SKM-1 (cell line): Measurements from ENCODE around the gene KCNA1.
"Not testable (repeated sequence)": the region's sequence is repeated elsewhere in the genome, so short reads cannot be mapped to it uniquely, and the experiment has no call there.

ENCODE experiments used
- DNase-seq: peaks from one replicate; lab custom pipeline; 2025; ENCODE audit not compliant: unreplicated experiment; lab: John Stamatoyannopoulos, UW

Gene KCNA1

DNA sequence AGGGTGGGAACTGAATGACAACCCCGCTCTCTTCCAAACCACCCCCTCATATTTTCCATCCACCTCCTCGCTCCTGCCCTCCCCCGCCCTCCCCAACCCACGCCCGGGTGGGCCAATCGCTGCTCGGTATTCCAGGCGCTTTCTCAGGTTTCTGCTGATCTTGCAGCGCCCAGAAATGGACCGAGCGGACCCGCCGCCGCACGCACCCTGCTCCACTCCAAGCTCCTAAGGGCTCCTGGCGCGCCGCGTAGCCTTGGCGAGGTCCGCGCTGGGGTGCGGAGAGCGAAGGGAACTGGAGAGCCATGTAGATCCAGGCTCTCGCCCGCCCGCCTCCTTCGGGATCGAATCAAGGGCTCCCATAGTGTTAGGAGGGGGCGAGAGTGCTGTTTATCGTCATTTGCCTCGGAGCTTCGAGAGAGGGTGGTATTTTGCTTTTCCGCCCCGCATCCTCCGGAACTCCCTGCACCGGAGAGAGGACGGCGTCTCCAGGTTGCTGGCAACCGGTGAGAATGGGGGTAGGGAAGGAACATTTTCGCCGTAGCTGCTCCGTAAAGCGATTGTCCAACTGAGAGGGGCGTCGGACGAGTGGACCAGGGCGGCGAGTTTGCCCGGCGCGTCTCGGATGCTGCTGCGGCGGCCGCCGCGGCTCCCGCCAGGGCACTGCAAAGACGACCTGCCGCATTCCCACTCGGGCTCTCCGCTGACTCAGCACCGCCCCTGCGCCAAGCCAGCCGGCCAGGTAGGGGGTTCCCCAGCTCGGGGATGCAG, at the start of gene KCNA1:
Gene KCNA1 (plus strand): TSS at position 172 of the 768 bp plus-strand sequence. CDS start 1,474 bp downstream, outside the sequence.
- DNase-seq: no peak

DNA sequence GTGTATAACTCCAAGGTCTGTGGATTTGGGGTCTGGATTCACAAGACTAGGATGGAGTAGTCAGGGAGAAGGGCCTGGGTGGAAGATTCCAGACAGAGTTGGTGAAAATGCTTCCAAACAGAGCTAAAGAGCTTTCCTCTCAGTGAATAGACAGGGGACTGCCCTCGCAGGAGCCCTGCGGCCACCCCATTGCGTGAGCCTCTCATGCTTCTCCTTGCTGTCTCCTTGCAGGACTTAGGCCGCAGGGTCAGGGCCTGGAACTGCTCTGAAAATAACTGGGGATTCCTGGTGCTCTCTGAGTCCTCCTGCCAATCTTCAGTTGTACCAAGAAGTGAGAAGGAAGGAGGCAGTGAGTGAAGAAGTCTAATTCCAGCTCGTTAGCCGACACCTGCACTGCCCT, 49.0 kb upstream of the KCNA1 start:
- DNase-seq: no peak

DNA sequence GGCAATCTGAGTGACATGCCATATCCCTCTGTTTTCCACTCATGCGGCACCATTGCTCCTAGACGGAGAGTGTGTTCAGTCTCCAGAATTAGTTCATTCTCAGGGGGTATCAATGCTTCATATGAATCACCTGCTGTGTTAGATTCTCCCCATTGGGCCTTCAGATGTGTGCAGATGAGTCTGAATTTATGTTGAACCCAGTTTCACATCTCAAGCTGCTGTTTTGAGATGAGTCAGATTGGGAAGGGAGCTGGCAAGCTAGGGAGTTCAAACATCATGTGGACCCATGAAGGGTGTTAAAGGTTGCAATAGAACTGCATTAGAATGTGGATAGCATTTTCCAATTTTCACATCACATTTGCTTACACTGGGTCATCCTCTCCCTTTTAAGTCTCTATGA, 46.9 kb upstream of the KCNA1 start:
- DNase-seq: no peak

DNA sequence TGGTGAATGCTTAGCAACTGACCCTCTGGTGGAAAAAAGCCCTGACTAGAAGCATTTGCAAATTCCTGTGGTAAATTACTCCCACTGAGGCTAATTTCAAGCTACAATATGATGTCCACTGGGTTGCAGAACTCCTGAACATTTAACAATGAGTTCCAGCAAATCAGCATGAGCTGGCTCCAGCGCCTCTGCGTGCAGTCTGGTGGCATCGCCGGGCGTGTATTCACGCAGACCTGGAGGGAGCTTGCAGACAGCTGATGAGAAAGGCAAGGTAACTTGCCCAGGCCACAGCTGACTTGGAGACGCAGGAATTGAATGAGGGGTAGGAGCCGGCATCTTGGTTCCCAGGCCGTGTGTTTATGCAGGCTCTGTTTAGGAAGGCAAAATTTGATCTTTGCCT, 45.1 kb upstream of the KCNA1 start:
- DNase-seq: no peak

DNA sequence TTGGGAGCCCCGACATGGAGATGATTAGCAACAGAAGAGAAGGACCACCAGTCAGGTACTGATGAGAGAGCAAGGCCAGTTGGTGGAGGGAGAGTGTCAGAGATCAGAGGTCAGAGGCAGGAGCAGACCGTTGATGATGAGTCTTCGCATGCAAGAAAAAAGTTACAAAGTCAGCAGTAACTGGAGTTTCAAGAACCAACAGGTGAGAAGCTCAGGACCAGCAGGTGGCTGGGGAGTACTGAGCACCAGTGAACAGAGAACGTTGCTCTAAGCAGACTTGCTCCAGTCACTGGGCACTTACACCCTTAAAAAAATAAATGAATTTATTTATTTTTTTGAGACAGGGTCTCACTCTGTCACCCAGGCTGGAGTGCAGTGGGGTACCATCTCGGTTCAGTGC, 44.5 kb upstream of the KCNA1 start:
- no peak for DNase-seq

DNA sequence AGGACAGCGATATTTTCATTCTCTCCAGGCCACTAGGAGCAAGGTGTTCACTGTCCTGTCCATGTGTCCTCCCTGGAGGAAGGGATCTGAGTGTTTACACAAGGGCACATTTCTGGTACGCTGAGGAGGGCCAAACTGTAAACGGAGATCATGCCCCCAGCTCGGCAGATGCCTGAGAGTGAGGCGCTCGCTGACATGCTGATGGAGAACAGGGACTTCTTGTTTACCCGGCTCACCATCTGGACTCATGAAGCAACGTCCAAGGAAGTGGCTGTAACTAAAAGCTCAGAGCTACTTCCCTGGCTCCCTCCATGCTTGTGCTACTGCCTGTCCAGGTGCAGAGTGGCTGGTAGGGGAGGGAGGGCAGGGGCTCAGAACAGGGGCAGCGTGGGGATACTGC, 43.4 kb upstream of the KCNA1 start:
- DNase-seq: no peak

DNA sequence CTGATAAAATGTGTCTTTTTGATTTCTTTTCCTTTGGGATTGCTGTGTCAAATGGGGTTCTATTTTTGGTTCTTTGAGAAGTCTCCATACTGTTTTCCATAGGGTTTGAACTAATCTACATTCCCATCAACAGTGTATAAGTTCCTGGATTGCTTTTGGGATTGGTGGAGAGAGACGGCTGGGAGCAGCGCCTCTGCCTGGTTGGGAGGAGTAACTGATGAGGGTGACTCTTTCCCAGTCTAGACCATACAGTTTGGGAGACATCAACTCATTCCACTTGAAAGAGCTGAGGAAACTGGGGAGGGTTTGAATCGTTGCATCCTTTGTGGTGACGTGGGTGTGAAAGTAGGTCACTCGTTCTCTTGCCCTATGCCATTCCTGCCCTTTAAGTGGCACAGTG, 42.3 kb upstream of the KCNA1 start:
- DNase-seq: no peak

DNA sequence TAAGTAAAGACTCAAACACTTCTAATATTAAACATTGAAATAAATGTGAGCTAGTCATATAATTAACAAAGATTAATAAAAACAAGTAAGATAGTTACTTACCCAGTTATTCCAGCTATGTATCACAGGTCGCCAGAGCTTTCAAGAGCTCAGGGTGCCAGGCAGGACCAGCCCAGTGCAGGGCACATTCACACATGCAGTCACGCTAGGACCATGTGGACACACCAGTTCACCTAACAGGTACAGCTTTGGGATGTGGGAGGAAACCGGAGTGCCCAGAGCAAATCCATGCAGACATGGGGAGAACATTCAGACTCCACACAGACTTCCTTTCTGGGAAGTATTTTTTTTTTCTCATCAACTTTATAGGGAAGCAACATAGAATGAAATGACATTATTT, 39.3 kb upstream of the KCNA1 start:
- DNase-seq: no peak

DNA sequence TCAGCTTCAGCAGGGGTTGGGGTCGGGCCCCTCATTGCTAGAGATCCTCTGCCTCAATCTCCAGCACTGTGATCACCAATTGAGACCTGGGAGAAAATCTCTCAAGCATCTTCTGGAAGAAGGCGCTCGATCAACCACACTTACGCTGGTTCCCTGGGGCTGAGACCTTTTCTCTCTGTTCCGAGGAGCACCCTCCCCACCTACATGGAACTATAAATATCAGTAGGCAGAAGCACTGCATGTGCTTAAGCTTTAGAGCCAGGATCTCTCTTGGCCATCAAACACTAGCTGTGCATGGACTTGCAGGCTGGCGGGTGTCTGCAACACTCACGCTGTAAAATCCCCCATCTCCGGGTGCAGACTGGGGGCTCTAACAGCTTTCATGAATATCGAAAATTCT, 38.2 kb upstream of the KCNA1 start:
- DNase-seq: no peak

DNA sequence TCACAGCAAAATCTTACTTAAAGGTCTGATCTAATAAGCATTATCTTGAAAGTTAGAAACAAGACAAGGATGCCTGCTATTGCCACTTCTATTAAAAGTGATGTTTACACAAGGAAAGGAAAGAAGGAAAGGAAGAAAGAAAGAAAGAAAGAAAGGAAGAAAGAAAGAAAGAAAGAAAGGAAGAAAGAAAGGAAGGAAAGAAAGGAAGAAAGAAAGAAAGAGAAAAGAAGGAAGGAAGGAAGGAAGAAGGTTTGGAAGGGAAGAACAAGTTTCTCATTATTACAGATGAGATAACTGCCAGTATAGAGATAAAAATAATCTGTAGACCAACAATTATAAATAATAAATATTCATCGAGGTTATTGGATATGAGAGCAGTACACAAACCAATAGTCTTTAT, 35.8 kb upstream of the KCNA1 start:
- no peak for DNase-seq

DNA sequence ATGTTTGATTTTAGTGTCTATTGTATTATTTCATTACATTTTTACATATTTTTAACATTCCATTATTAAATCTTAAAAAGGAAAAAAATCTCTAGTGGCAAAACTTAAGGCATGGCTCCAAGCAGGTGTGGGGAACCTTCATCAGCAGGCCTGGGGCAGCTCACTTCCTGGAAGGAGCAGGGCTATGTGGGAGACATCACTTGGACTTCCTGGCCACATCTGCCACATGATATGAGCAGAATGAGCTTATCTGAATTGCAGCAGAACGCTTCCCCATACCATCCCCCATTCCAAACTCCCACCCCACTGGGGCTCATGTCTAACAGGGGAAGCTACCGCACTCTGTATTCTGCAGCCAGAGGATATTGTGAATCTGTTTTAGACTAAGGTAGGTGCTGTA, 35.0 kb upstream of the KCNA1 start:
- DNase-seq: no peak

DNA sequence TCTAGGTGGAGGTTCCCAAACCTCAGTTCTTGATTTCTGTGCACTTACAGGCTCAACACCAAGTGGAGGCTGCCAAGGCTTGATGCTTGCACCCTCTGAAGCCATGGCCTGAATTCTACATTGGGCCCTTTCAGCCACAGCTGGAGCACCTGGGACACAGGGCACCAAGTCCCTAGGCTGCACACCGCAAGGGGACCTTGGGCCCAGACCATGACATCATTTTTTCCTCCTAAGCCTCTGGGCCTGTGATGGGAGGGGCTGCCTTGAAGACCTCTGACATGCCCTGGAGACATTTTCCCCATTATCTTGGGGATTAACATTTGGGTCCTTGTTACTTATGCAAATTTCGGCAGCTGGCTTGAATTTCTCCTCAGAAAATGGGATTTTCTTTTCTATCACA, 30.2 kb upstream of the KCNA1 start:
- DNase-seq: not testable (repeated sequence)

DNA sequence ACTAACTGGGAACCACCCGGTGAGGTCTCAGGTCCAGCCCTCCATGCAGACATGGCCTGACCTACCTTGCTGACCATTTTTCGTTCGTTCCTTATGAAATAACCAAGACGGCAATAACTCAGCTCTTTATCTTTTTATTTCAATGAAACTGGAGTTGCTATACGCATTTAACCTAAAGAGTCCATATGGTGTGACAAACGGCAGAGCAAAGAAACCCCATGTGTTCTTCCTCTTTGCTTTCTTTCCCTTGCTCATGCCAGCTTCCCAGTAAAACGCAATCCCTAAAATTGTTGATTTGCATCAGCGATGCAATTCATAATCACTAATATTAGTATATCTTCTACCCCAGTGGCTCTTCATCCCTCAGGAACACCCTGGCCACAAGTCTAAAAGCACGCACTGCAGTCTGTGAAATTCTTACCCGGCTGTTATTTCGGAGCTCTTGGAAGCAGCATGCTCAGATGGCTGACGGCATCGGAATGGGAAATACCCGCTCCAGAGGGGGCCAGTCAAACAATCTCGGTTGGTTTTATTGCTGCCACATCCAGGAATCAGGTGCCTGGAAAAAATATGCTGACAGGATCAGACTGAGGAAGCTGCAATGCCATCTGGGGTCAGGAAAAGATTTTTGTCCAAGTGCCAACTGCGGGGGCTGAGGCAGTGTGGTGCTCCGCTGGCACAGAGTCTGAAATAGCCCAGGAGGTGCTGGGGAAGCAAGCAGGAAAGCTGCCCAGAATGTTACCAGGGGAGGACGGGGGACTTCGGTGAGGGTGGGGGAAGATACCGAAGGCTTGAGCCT, 28.2 kb upstream of the KCNA1 start:
- DNase-seq: no peak

DNA sequence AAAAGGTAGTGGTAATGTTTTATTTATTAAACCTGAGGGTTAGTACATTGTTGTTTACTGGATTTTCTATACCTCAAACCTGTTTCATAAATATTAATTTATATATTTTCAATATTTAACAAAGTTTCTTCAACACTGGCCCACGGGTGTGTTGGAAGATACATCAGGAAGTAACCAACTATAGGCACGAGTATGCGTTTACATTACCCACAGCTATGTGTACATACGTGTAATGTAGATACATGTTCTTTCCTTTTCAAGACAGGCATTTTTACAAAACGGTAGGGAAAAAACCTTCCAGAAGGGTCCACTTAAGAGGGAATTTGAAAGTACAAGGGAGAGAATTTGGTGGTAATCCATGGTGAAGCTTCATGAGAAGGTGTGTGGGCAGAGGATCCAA, 17.8 kb upstream of the KCNA1 start:
- DNase-seq: no peak

DNA sequence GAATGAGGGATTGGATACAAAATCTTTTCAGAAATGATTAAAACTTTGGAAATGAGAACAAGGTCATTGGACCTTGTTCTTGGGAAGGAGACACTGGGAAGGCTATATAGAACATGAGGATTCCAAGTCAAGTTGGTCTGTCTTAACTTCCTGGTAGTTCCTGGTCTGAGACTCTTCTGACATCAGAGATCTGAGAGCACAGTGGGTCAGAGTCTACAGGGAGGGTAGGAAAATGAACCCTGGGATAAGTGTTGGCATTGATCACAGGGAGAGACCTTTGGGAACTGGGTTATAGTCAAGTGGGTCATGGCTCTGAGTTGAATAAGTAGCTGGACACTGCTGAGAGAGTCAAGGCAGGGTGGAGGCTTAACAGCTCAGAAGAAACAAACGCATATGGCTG, 17.3 kb upstream of the KCNA1 start:
- DNase-seq: no peak

DNA sequence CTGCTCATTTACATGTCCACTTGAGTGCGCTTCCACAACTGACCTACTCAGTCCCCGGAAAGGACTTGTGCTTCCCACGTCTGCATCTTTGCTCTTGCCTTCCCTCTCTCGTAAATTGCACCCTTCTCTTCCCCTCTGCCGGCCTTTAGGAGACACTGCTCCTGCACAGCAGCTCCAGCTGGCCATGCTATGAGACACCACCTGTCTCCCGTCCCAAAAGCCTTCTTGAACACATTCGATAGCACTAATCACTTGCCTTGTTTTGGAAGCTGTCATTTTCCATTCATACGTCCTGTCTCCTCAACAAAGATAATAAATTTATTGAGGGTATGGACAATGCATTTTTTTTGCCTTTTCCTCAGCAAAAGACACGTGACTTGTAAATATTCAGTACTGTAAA, 15.7 kb upstream of the KCNA1 start:
- DNase-seq: no peak

DNA sequence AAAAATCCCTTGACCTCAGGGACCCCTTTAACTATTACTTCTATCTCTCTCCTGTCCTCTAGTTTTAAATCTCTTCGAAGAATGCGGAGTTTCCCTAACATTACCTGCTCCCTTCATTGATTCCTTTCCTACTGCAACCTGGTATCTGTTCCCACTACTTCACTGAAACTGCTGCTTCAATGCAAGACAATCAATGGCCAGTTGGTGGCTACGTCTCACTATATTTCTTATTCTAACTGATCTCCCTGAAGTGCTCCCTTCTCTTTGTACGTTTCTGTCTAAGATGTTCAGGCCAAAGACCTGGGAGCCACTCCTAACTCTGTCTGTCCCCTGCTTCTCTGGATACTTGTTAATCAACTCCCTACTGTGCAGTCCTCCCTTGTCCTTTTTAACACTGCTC, 10.3 kb upstream of the KCNA1 start:
- no peak for DNase-seq

DNA sequence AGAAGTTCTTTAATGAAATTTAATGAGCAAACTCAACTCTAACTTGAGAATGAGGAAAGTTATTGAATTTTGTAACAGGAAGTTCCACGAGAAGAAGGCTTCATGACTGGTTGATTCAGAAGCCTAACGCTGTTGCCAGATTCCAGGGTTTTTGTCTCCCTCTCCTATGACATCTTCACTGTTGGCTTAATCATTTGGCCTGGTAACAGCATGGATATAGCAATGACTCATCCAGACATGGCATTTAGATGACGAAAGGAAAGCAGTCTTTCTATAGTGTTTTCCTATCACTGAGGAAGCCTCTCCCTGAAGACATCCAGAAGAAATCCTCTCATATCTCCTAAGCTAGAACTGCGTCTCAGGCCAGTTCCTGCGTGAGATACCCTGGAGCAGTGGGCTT, 9.4 kb upstream of the KCNA1 start:
- DNase-seq: no peak

DNA sequence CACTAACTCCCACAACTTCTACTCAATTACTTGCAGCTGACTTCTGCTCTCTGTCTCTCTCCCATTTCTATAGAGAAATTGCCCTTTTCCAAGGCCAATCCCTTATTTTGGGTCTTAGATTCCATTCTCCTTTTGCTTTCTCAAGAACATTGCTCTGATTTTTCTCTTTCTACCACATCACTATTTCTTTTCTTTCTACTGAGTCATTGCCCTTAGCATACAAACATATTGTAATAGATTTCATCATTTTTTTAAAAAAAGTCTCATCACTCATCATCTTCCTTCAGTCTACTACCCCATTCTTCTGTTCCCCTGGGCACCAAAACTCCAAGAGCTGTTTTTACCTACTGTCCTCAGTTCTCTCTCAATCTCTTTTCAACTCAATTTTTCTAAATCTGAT, 4.4 kb upstream of the KCNA1 start:
- DNase-seq: no peak

DNA sequence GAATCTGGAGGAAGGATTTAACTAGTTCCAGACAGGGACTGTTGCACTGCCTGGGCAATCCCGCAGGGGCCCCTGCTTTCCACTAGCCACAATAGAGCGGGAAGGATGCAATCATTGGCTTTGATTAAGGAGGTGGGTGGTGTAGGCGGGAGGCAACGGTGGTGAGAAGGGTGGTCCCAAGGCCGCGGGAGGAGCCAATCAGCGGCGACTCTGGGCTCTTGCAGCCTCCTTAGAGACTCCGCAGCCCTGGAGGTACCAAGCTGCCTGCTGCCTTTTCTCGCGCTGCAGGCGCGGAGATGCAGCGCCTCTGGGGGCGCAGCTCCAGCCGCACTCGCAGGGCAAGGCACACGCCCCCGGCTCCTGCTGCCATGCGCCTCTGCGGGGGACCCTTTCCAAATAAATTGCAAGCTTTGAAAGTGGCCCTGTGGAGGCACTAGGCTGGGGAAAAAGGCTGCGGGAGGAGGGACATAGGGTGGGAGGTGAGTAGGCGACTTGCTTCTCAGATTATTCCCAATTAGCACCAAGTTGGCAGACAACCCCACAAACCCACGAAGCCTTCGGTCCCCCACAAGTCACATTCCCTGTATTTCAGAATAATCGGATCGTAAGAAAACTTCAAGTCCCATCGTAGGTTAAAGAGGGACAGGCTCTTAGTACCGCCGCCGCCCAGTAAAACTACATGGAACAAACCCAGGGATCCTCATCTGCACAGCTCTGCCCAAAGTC, 858 bp upstream of the KCNA1 start:
- no peak for DNase-seq

DNA sequence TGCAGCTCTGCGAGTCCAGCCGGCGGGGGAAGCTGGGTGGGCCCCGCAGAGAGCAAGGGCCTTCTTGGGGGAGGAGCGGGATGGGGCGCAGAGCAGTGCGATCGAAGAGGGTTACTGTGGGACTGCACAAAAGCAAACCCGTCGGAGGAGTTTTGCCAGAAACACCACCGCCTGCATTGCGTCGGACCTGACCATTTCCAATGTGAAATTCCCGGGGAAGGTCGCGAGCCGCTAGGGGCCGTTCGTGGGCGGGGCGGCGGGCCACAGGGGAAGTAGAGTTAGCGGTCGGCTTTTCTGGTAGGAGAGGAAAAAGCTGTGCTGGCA, 333 bp upstream of the KCNA1 start:
- DNase-seq: no peak
